ENCODE data around the gene SHROOM3.

DNA sequence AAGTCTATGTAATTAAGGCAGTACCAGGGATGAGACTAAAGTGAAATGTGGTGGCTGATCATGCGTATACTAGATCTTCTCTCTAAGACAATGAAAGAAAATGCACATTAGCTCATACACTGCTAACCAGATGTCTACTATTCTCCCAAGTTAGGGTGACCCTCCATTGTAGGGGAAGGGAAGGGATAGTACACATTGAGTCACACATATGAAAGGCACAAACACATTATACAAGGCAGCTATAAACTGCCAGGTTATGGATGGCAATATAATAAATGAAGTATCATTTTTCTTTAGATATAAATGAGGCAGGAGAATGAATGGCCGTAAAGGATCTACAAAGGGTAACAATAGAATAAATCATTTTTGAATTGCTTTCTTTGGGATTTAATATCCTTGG lies 4.5 kb downstream of the SHROOM3 start:
- TF ChIP-seq CTCF (IDR thresholded peaks at IDR 0.05) (no peak), EZH2 (IDR thresholded peaks at IDR 0.05; ENCODE audit: borderline replicate concordance, insufficient read depth, low read depth, low read length, poor library complexity, severe bottlenecking) (no peak)
